Effector memory CD4-positive, alpha-beta T cell (primary cell): ENCODE measurements around the gene CD8B2.
"Not testable (repeated sequence)": the region's sequence is repeated elsewhere in the genome, so short reads cannot be mapped to it uniquely, and the experiment has no call there.

Experiments
- DNase-seq, 3 donors: peaks; one replicate each; pipeline ENCODE4 v3.0.0-alpha.2; 2020
- H3K27ac ChIP-seq: 2 replicates; pipeline ENCODE4 v1.7.0; 2013; ENCODE audit warnings: mild to moderate bottlenecking, low read length, moderate library complexity; ENCODE audit not compliant: insufficient read depth, poor library complexity, severe bottlenecking
- H3K27me3 ChIP-seq: replicated peaks from 2 replicates; pipeline ENCODE4 v1.7.0; 2013; ENCODE audit warnings: mild to moderate bottlenecking, low read length; ENCODE audit not compliant: insufficient read depth, control insufficient read depth, poor library complexity, severe bottlenecking
- H3K36me3 ChIP-seq: 2 replicates; pipeline ENCODE4 v1.7.0; 2013; ENCODE audit warnings: mild to moderate bottlenecking, low read length, moderate library complexity; ENCODE audit not compliant: control insufficient read depth, insufficient read depth
- H3K4me1 ChIP-seq: 2 replicates; pipeline ENCODE4 v1.7.0; 2013; ENCODE audit warnings: low read length, mild to moderate bottlenecking; ENCODE audit not compliant: control insufficient read depth, insufficient read depth, poor library complexity, severe bottlenecking
- H3K4me3 ChIP-seq: 2 replicates; pipeline ENCODE4 v1.7.0; 2013; ENCODE audit warnings: low read length, low read depth, mild to moderate bottlenecking; ENCODE audit not compliant: insufficient read depth, poor library complexity, severe bottlenecking
- H3K9me3 ChIP-seq: 2 replicates; pipeline ENCODE4 v1.7.0; 2013; ENCODE audit warnings: mild to moderate bottlenecking, low read length, moderate library complexity; ENCODE audit not compliant: control insufficient read depth

Gene CD8B2

GRCh38 chr2:106492913-106493312 lies 5.7 kb downstream of the CD8B2 start:
- not testable (repeated sequence) for H3K4me3 ChIP-seq, H3K27me3 ChIP-seq, H3K9me3 ChIP-seq, H3K4me1 ChIP-seq, DNase-seq, H3K36me3 ChIP-seq, H3K27ac ChIP-seq

- H3K36me3 ChIP-seq, H3K4me3 ChIP-seq, H3K27me3 ChIP-seq, H3K4me1 ChIP-seq, H3K9me3 ChIP-seq, H3K27ac ChIP-seq, DNase-seq: not testable (repeated sequence)
Observed at GRCh38 chr2:106498549-106498948, 11.4 kb downstream of the CD8B2 start.

GRCh38 chr2:106500350-106500749 lies 13.2 kb downstream of the CD8B2 start:
- not testable (repeated sequence) for H3K4me1 ChIP-seq, H3K27ac ChIP-seq, H3K4me3 ChIP-seq, H3K27me3 ChIP-seq, H3K9me3 ChIP-seq, H3K36me3 ChIP-seq, DNase-seq

- not testable (repeated sequence) for H3K27me3 ChIP-seq, H3K9me3 ChIP-seq, H3K36me3 ChIP-seq, H3K4me1 ChIP-seq, H3K27ac ChIP-seq, DNase-seq, H3K4me3 ChIP-seq
Observed at GRCh38 chr2:106502351-106502750, 15.2 kb downstream of the CD8B2 start.

GRCh38 chr2:106504192-106504591 lies 17.0 kb downstream of the CD8B2 start:
- not testable (repeated sequence) for H3K27ac ChIP-seq, H3K27me3 ChIP-seq, H3K9me3 ChIP-seq, H3K4me1 ChIP-seq, H3K4me3 ChIP-seq, DNase-seq, H3K36me3 ChIP-seq

- DNase-seq, H3K27ac ChIP-seq, H3K4me3 ChIP-seq, H3K27me3 ChIP-seq, H3K36me3 ChIP-seq, H3K9me3 ChIP-seq, H3K4me1 ChIP-seq: not testable (repeated sequence)
Observed at GRCh38 chr2:106504787-106505186, 17.6 kb downstream of the CD8B2 start.

- not testable (repeated sequence) for DNase-seq, H3K4me1 ChIP-seq, H3K27ac ChIP-seq, H3K36me3 ChIP-seq, H3K27me3 ChIP-seq, H3K9me3 ChIP-seq, H3K4me3 ChIP-seq
Observed at GRCh38 chr2:106506002-106506687, 19.0 kb downstream of the CD8B2 start.

- not testable (repeated sequence) for H3K27ac ChIP-seq, H3K4me3 ChIP-seq, H3K36me3 ChIP-seq, H3K9me3 ChIP-seq, H3K27me3 ChIP-seq, H3K4me1 ChIP-seq, DNase-seq
Observed at GRCh38 chr2:106508660-106509373, 21.7 kb downstream of the CD8B2 start.

GRCh38 chr2:106509374-106509770 lies 22.2 kb downstream of the CD8B2 start:
- not testable (repeated sequence) for H3K36me3 ChIP-seq, H3K27ac ChIP-seq, DNase-seq, H3K9me3 ChIP-seq, H3K4me3 ChIP-seq, H3K4me1 ChIP-seq, H3K27me3 ChIP-seq

- H3K9me3 ChIP-seq, H3K4me3 ChIP-seq, H3K27ac ChIP-seq, DNase-seq, H3K4me1 ChIP-seq, H3K36me3 ChIP-seq, H3K27me3 ChIP-seq: not testable (repeated sequence)
Observed at GRCh38 chr2:106510791-106511190, 23.6 kb downstream of the CD8B2 start.
